ENCODE results near the gene XRCC3. TPM values are rescaled to one million over a fixed set of nuclear protein-coding genes. Genes with fewer than 3 reads are reported as not detected.

XRCC3 gene
- total and polyA plus RNA-seq, 12 donors, result 1.3 to 10.2 (median 5.0) TPM

- 86 to 92% (median 88%) methylated on average over 26 to 53 of the region's 53 CpGs for WGBS, 4 donors
- TF ChIP-seq CTCF (IDR thresholded peaks at IDR 0.05) (no peak), POLR2A (IDR thresholded peaks at IDR 0.05) (no peak)
- H3K9me3 ChIP-seq (replicated peaks in 1 of 3), result no peaks in the 10 kb centered on the region
- intact Hi-C loops (cut with DNase I), result no loop called here
- H3K4me3 ChIP-seq, result no peak overlapping the region
- no peaks in the 10 kb centered on the region for H3K27me3 ChIP-seq
- no peak overlapping the region for H3K27ac ChIP-seq
- H3K36me3 ChIP-seq (replicated peaks in 1 of 2), result peaks cover 0 to 37% of the 10 kb centered on the region in 2 donors
- DNase-seq, result no peak
- peaks cover 18 to 31% of the 10 kb centered on the region in 2 donors for H3K4me1 ChIP-seq (replicated peaks in 1 of 2)
These were observed 12.2 kb upstream of the XRCC3 start for GRCh38 chr14:103727313-103727980.

GRCh38 chr14:103726474-103726873, 11.2 kb upstream of the XRCC3 start:
- DNase-seq, result peak in 1 of 7 donors; percentile 13
- Histone ChIP-seq H3K9me3 (replicated peaks in 1 of 3) (no peaks in the 10 kb centered on the region), H3K4me1 (replicated peaks in 1 of 2) (peaks cover 18 to 31% of the 10 kb centered on the region in 2 donors), H3K27me3 (no peaks in the 10 kb centered on the region), H3K27ac (no peak overlapping the region), H3K4me3 (no peak overlapping the region), H3K36me3 (replicated peaks in 1 of 2) (peaks cover 0 to 29% of the 10 kb centered on the region in 2 donors)
- TF ChIP-seq POLR2A (IDR thresholded peaks at IDR 0.05), result no peak
- TF ChIP-seq CTCF (IDR thresholded peaks at IDR 0.05), result no peak
- intact Hi-C loops (cut with DNase I), result no loop called here
- 96 to 99% (median 98%) methylated on average over 9 to 18 of the region's 18 CpGs for WGBS, 4 donors

- no peak overlapping the region for H3K4me3 ChIP-seq
- TF ChIP-seq POLR2A (IDR thresholded peaks at IDR 0.05) (no peak), CTCF (IDR thresholded peaks at IDR 0.05) (no peak)
- 92 to 96% (median 96%) methylated on average over 16 of the region's 16 CpGs for WGBS, 4 donors
- H3K9me3 ChIP-seq (replicated peaks in 1 of 3), result no peaks in the 10 kb centered on the region
- peaks cover 0 to 29% of the 10 kb centered on the region in 2 donors for H3K36me3 ChIP-seq (replicated peaks in 1 of 2)
- intact Hi-C loops (cut with DNase I), result no loop called here
- peak in 1 of 7 donors; percentile 12 for DNase-seq
- peaks cover 18 to 31% of the 10 kb centered on the region in 2 donors for H3K4me1 ChIP-seq (replicated peaks in 1 of 2)
- H3K27ac ChIP-seq, result no peak overlapping the region
- H3K27me3 ChIP-seq, result no peaks in the 10 kb centered on the region
These were observed 10.6 kb upstream of the XRCC3 start for GRCh38 chr14:103725739-103726395.

GRCh38 chr14:103725001-103725682, 9.9 kb upstream of the XRCC3 start:
- intact Hi-C loops (cut with DNase I), result no loop called here
- TF ChIP-seq CTCF (IDR thresholded peaks at IDR 0.05) (no peak), POLR2A (IDR thresholded peaks at IDR 0.05) (no peak)
- Histone ChIP-seq H3K9me3 (replicated peaks in 1 of 3) (no peaks in the 10 kb centered on the region), H3K27ac (peak overlapping the region in 1 of 5 donors; percentile 63), H3K4me3 (no peak overlapping the region), H3K27me3 (no peaks in the 10 kb centered on the region), H3K36me3 (replicated peaks in 1 of 2) (peaks cover 0 to 26% of the 10 kb centered on the region in 2 donors), H3K4me1 (replicated peaks in 1 of 2) (peaks cover 14 to 27% of the 10 kb centered on the region in 2 donors)
- peak in 1 of 7 donors; percentile 16 for DNase-seq
- WGBS, 4 donors, result 83 to 93% (median 91%) methylated on average over 4 to 29 of the region's 29 CpGs
